KG1 (cell line): ENCODE results near the gene MRAP.
"Not testable (repeated sequence)": the region's sequence is repeated elsewhere in the genome, so short reads cannot be mapped to it uniquely, and the experiment has no call there.

Experiments used
- DNase-seq: peaks from one replicate; lab custom pipeline; 2025; lab: John Stamatoyannopoulos, UW

The MRAP gene

GRCh38 chr21:32298658-32299081, at the start of gene MRAP:
TSS of gene MRAP (plus strand) at chr21:32298855. CDS start at chr21:32298972, 117 bp downstream.
- DNase-seq, result no peak

GRCh38 chr21:32249511-32250280, 49.0 kb upstream of the MRAP start:
- DNase-seq, result no peak

GRCh38 chr21:32252136-32252535, 46.5 kb upstream of the MRAP start:
- DNase-seq, result no peak

- no peak for DNase-seq
Observed at GRCh38 chr21:32253215-32253641, 45.4 kb upstream of the MRAP start.

- no peak for DNase-seq
Observed at GRCh38 chr21:32256251-32256650, 42.4 kb upstream of the MRAP start.

GRCh38 chr21:32256873-32257620, 41.6 kb upstream of the MRAP start:
- DNase-seq, result no peak

- DNase-seq, result peak; percentile 17
Observed at GRCh38 chr21:32257962-32258785, 40.5 kb upstream of the MRAP start.

- not testable (repeated sequence) for DNase-seq
Observed at GRCh38 chr21:32258786-32259048, 39.9 kb upstream of the MRAP start.

- no peak for DNase-seq
Observed at GRCh38 chr21:32260130-32260529, 38.5 kb upstream of the MRAP start.

- no peak for DNase-seq
Observed at GRCh38 chr21:32261929-32262328, 36.7 kb upstream of the MRAP start.

- DNase-seq, result not testable (repeated sequence)
Observed at GRCh38 chr21:32265321-32265720, 33.3 kb upstream of the MRAP start.

GRCh38 chr21:32270748-32271147, 27.9 kb upstream of the MRAP start:
- DNase-seq, result no peak

GRCh38 chr21:32276671-32277070, 22.0 kb upstream of the MRAP start:
- no peak for DNase-seq

- DNase-seq, result peak; percentile 16
Observed at GRCh38 chr21:32278103-32278502, 20.6 kb upstream of the MRAP start.

GRCh38 chr21:32278518-32279376, 19.9 kb upstream of the MRAP start, which contains the start of gene MIS18A:
TSS of gene MIS18A (minus strand) at chr21:32279049. CDS start at chr21:32279014, 35 bp downstream.
- DNase-seq, result peak; percentile 89

GRCh38 chr21:32279377-32279680, 19.3 kb upstream of the MRAP start:
- DNase-seq, result no peak

GRCh38 chr21:32281531-32281930, 17.1 kb upstream of the MRAP start:
- DNase-seq, result no peak

GRCh38 chr21:32282992-32283391, 15.7 kb upstream of the MRAP start:
- no peak for DNase-seq

GRCh38 chr21:32285476-32285875, 13.2 kb upstream of the MRAP start:
- no peak for DNase-seq

- no peak for DNase-seq
Observed at GRCh38 chr21:32297449-32297848, 1.2 kb upstream of the MRAP start.

- DNase-seq, result no peak
Observed at GRCh38 chr21:32298148-32298559, 501 bp upstream of the MRAP start.

- no peak for DNase-seq
Observed at GRCh38 chr21:32299695-32300094, 1.0 kb downstream of the MRAP start.
